Esophagus squamous epithelium (tissue), 5 donors: ENCODE measurements around the gene CNKSR3. TPM values are rescaled to one million over a fixed set of nuclear protein-coding genes. Genes with fewer than 3 reads are reported as not detected.

Experiments
- DNase-seq: peaks from one replicate; lab custom pipeline; 2025; lab: John Stamatoyannopoulos, UW
- H3K27ac ChIP-seq, 4 donors: fragments of 200-600 bp; sonication (generic); one replicate each; pipeline ENCODE4 v1.5.1; 2016 to 2019; ENCODE audit warnings: mild to moderate bottlenecking in 1 of 4
- H3K27me3 ChIP-seq, 4 donors: fragments of 200-600 bp; sonication (generic); 1 replicate in 3 of 4; 2 replicates in 1 of 4; pipeline versions ENCODE4 v1.5.1 to v1.6.0; 2017 to 2021; ENCODE audit warnings: antibody characterized with exemption in 1 of 4
- H3K36me3 ChIP-seq, 3 donors: fragments of 200-600 bp; sonication (generic); one replicate each; pipeline ENCODE4 v1.5.1; 2016 to 2019
- H3K4me1 ChIP-seq, 3 donors: fragments of 200-600 bp; sonication (generic); one replicate each; pipeline ENCODE4 v1.5.1; 2017 to 2019
- H3K4me3 ChIP-seq, 4 donors: fragments of 200-600 bp; sonication (generic); 1 replicate in 3 of 4; 2 replicates in 1 of 4; pipeline ENCODE4 v1.5.1; 2016 to 2019; ENCODE audit warnings: mild to moderate bottlenecking in 2 of 4, moderate library complexity in 1 of 4
- H3K9me3 ChIP-seq, 3 donors: fragments of 200-600 bp; sonication (generic); one replicate each; pipeline ENCODE4 v1.5.1; 2016 to 2019
- CTCF ChIP-seq, 6 experiments: fragments of 450-650 bp in 4 of 6; fragments of 200-600 bp in 2 of 6; sonication (generic) in 2 of 6; IDR thresholded peaks; one replicate each; pipeline ENCODE4 v1.5.1; 2016 to 2019; ENCODE audit warnings: antibody characterized with exemption in 6 of 6, mild to moderate bottlenecking in 4 of 6, moderate library complexity in 4 of 6
- POLR2A ChIP-seq, 4 donors: fragments of 450-650 bp; IDR thresholded peaks; one replicate each; pipeline ENCODE4 v1.6.1; 2017; ENCODE audit warnings: antibody characterized with exemption in 4 of 4, mild to moderate bottlenecking in 4 of 4, moderate library complexity in 3 of 4
- WGBS, 2 donors: methylation state at CpG; one replicate each; pipeline ENCODE4 v1.1.5; 2018; 5-methylcytosine and 5-hydroxymethylcytosine counted together
- intact Hi-C: fragments of 100-400 bp; cut with DNase I; formaldehyde crosslinking; loops from one replicate; pipeline ENCODE4 v1.15.0; 2022
- total RNA-seq, 4 donors: library from RNA; depleted of rRNA; stranded (reverse); fragments of >200 nt; gene quantifications; one replicate each; pipeline ENCODE4 v1.1.0, GENCODE V29; 2016
- donor health status: DM: yes; HTN: yes; CAD: no.

CNKSR3 gene
- total RNA-seq, 4 donors from 2014 or later: 10.2 to 18.8 (median 13.8) TPM

GRCh38 chr6:154482858-154483257 lies 27.6 kb downstream of the CNKSR3 start:
- no peaks in the 10 kb centered on the region for H3K9me3 ChIP-seq
- H3K4me3 ChIP-seq: no peak overlapping the region
- peaks cover 13 to 74% (median 20%) of the 10 kb centered on the region in 3 donors for H3K4me1 ChIP-seq
- DNase-seq: no peak
- no peaks in the 10 kb centered on the region for H3K27me3 ChIP-seq
- no peaks in the 10 kb centered on the region for H3K36me3 ChIP-seq
- TF ChIP-seq CTCF (IDR thresholded peaks at IDR 0.05) (no peak), POLR2A (IDR thresholded peaks at IDR 0.05) (no peak)
- intact Hi-C loops: no loop called here
- 55 to 57% methylated on average over 4 of the region's 4 CpGs for WGBS, 2 donors
- peak overlapping the region in 3 of 4 donors; percentile 51 to 73 (median 59) for H3K27ac ChIP-seq

GRCh38 chr6:154481521-154482013 lies 28.9 kb downstream of the CNKSR3 start:
- H3K9me3 ChIP-seq: no peaks in the 10 kb centered on the region
- H3K27me3 ChIP-seq: no peaks in the 10 kb centered on the region
- intact Hi-C loops: no loop called here
- peaks cover 13 to 69% (median 20%) of the 10 kb centered on the region in 3 donors for H3K4me1 ChIP-seq
- WGBS, 2 donors: 73 to 79% methylated on average over 3 of the region's 3 CpGs
- H3K4me3 ChIP-seq: no peak overlapping the region
- H3K27ac ChIP-seq: peak overlapping the region in 3 of 4 donors; percentile 11 to 51 (median 15)
- DNase-seq: no peak
- H3K36me3 ChIP-seq: no peaks in the 10 kb centered on the region
- TF ChIP-seq CTCF (IDR thresholded peaks at IDR 0.05) (no peak), POLR2A (IDR thresholded peaks at IDR 0.05) (no peak)

- intact Hi-C loops: no loop called here
- no peaks in the 10 kb centered on the region for H3K9me3 ChIP-seq
- H3K36me3 ChIP-seq: no peaks in the 10 kb centered on the region
- peaks cover 9 to 69% (median 16%) of the 10 kb centered on the region in 3 donors for H3K4me1 ChIP-seq
- no peak for DNase-seq
- peak overlapping the region in 3 of 4 donors; percentile 28 to 40 (median 36) for H3K27ac ChIP-seq
- WGBS, 2 donors: 60 to 80% methylated on average over 12 of the region's 12 CpGs
- H3K4me3 ChIP-seq: peak overlapping the region in 2 of 4 donors; percentile 8 to 9
- TF ChIP-seq POLR2A (IDR thresholded peaks at IDR 0.05) (no peak), CTCF (IDR thresholded peaks at IDR 0.05) (no peak)
- no peaks in the 10 kb centered on the region for H3K27me3 ChIP-seq
Observed at GRCh38 chr6:154479771-154480639, 30.5 kb downstream of the CNKSR3 start.

- intact Hi-C loops: no loop called here
- TF ChIP-seq POLR2A (IDR thresholded peaks at IDR 0.05) (no peak), CTCF (IDR thresholded peaks at IDR 0.05) (no peak)
- Histone ChIP-seq H3K9me3 (no peaks in the 10 kb centered on the region), H3K4me1 (peaks cover 9 to 72% (median 19%) of the 10 kb centered on the region in 3 donors), H3K27me3 (no peaks in the 10 kb centered on the region), H3K27ac (peak overlapping the region in 3 of 4 donors; percentile 28 to 40 (median 36)), H3K36me3 (no peaks in the 10 kb centered on the region), H3K4me3 (peak overlapping the region in 2 of 4 donors; percentile 8 to 23)
- DNase-seq: no peak
- WGBS, 2 donors: 50 to 66% methylated on average over 9 of the region's 9 CpGs
Observed at GRCh38 chr6:154479351-154479769, 31.1 kb downstream of the CNKSR3 start.

GRCh38 chr6:154478701-154479060 lies 31.8 kb downstream of the CNKSR3 start:
- Histone ChIP-seq H3K27me3 (no peaks in the 10 kb centered on the region), H3K4me3 (no peak overlapping the region), H3K9me3 (no peaks in the 10 kb centered on the region), H3K36me3 (no peaks in the 10 kb centered on the region), H3K27ac (peak overlapping the region in 3 of 4 donors; percentile 28 to 54 (median 40)), H3K4me1 (peaks cover 9 to 78% (median 21%) of the 10 kb centered on the region in 3 donors)
- intact Hi-C loops: no loop called here
- DNase-seq: no peak
- TF ChIP-seq POLR2A (IDR thresholded peaks at IDR 0.05): no peak
- TF ChIP-seq CTCF (IDR thresholded peaks at IDR 0.05): no peak
- WGBS, 2 donors: 53 to 69% methylated on average over 1 of the region's 1 CpG
